Natural killer cell treated with Interleukin-12 subunit alpha and Interleukin-12 subunit beta and Interleukin-15 and Interleukin-18, amount 100 ng/mL, for 72 hours (primary cell): ENCODE measurements around the gene RIMKLB. TPM values are rescaled to one million over a fixed set of nuclear protein-coding genes. Genes with fewer than 3 reads are reported as not detected.

ENCODE experiments used
- ATAC-seq, 2 donors: fragments of 150-1000 bp; cut with Tn5 transposase in 1 of 2; sonication (Bioruptor Pico), chemical (Tn5 transposase) in 1 of 2; 2 replicates each; pipeline ENCODE4 v1.10.0; 2021
- DNase-seq: peaks from one replicate; pipeline ENCODE4 v3.0.0; 2022; ENCODE audit warnings: low spot score
- H3K27ac Mint-ChIP-seq, 2 donors: 1 replicate in 1 of 2; 2 replicates in 1 of 2; pipeline ENCODE4 v1.8.0; 2022; ENCODE audit warnings: mixed read lengths in 2 of 2, mild to moderate bottlenecking in 1 of 2, moderate library complexity in 1 of 2
- H3K27me3 Mint-ChIP-seq, 2 donors: 1 replicate in 1 of 2; 2 replicates in 1 of 2; pipeline ENCODE4 v1.8.0; 2022; ENCODE audit warnings: mixed read lengths in 2 of 2
- H3K36me3 Mint-ChIP-seq: one replicate; pipeline ENCODE4 v1.8.0; 2022; ENCODE audit warnings: mixed read lengths
- H3K4me1 Mint-ChIP-seq, 2 donors: 1 replicate in 1 of 2; 2 replicates in 1 of 2; pipeline ENCODE4 v1.8.0; 2022; ENCODE audit warnings: low read depth in 2 of 2, mixed read lengths in 2 of 2, mild to moderate bottlenecking in 1 of 2
- H3K4me3 Mint-ChIP-seq: one replicate; pipeline ENCODE4 v1.8.0; 2022; ENCODE audit warnings: mixed read lengths
- H3K9me3 Mint-ChIP-seq: 2 replicates; pipeline ENCODE4 v1.8.0; 2022; ENCODE audit warnings: mixed read lengths
- total RNA-seq, 2 donors: library from RNA; stranded (reverse); gene quantifications; one replicate each; pipeline ENCODE4 v1.2.3, GENCODE V29; 2022

RIMKLB gene
- total RNA-seq, 2 donors from 2014 or later: 2.3 to 5.5 TPM

DNA sequence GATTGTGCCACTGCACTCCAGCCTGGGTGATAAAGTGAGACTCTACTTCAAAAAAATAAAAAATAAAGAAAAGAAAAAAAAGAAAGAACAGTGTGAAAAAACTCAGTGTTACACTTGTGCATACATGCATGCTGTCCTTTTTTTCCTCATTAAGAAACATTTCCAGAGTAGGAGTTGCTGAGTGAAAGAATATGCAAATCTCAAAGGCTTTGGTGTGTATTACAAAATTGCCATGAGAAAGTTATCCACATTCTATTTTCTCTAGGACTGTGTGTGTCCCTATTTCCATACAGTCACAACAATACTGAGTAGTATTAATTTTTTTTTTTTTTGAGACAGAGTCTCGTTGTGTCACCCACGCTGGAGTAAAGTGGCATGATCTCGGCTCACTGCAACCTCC lies 123.8 kb downstream of the RIMKLB start:
- DNase-seq (no peak), ATAC-seq (no peak)
- Mint-ChIP-seq H3K36me3 (no peaks in the 10 kb centered on the region), H3K27me3 (peaks cover 10 to 32% of the 10 kb centered on the region in 2 donors), H3K4me1 (no peaks in the 10 kb centered on the region), H3K9me3 (no peaks in the 10 kb centered on the region), H3K4me3 (no peak overlapping the region), H3K27ac (no peak overlapping the region)

DNA sequence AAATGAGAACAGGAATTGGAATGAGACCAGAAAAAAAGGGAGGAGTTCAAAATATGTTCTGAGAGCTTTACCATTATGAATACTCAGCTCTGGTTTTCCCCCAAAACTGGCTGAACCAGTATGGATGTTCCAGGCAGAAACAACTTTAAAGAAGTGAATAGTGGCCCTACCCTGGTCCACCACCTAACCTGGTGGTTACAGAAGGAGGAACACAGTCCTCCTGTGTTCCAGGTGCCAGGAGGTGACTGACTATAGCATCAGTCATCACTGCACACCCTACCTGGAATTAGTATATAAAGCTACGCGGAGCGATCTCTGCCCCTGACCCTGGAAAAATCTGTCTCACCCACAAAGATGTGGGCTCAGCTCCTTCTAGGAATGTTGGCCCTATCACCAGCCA lies 124.5 kb downstream of the RIMKLB start, which contains the start of gene A2ML1:
Gene A2ML1 (plus strand): TSS at position 324 of the 400 bp plus-strand sequence. CDS start 31 bp downstream, at position 355.
- no peak within 1 kb of the TSS for H3K4me3 Mint-ChIP-seq
- DNase-seq (no peak), ATAC-seq (no peak)
- H3K27me3 Mint-ChIP-seq: peaks cover 14 to 39% of the 10 kb centered on the region in 2 donors
- H3K9me3 Mint-ChIP-seq: no peaks in the 10 kb centered on the region
- no peak within 1 kb of the TSS for H3K27ac Mint-ChIP-seq
- no peaks in the 10 kb centered on the region for H3K36me3 Mint-ChIP-seq
- no peaks in the 10 kb centered on the region for H3K4me1 Mint-ChIP-seq

DNA sequence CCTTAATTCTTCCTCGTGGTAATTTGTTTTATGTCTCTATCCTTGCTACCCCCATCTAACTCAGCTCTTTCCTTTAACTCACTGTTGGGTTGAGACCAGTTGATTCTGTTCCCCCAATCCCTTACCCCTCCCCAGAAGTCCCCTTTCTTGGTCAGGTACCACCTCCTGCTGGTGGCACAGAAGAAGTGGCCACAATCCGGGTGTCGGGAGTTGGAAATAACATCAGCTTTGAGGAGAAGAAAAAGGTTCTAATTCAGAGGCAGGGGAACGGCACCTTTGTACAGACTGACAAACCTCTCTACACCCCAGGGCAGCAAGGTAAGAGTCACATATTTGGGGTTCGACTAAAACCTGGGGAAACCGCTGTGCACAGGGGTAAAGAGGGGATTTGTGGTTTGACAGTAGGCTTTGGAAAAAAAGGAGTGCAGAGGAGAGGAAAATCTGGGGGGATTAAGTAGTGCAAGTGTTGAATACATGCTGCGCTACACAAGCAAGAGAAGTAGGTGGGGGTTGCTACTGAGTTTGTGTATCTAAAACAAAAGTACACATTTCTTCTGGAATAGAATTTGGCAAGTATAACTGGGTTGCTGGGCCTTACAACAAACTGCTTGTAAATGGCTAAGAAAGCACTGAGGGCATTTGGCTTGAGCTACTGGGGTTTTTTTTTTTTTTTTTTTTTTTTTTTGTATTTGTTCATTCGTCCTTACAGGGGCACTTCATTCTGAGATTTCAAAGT lies 125.9 kb downstream of the RIMKLB start:
- Mint-ChIP-seq H3K27ac (no peak overlapping the region), H3K27me3 (peaks cover 17 to 45% of the 10 kb centered on the region in 2 donors), H3K4me1 (no peaks in the 10 kb centered on the region), H3K36me3 (no peaks in the 10 kb centered on the region), H3K9me3 (no peaks in the 10 kb centered on the region), H3K4me3 (no peak overlapping the region)
- no peak for ATAC-seq
- no peak for DNase-seq

DNA sequence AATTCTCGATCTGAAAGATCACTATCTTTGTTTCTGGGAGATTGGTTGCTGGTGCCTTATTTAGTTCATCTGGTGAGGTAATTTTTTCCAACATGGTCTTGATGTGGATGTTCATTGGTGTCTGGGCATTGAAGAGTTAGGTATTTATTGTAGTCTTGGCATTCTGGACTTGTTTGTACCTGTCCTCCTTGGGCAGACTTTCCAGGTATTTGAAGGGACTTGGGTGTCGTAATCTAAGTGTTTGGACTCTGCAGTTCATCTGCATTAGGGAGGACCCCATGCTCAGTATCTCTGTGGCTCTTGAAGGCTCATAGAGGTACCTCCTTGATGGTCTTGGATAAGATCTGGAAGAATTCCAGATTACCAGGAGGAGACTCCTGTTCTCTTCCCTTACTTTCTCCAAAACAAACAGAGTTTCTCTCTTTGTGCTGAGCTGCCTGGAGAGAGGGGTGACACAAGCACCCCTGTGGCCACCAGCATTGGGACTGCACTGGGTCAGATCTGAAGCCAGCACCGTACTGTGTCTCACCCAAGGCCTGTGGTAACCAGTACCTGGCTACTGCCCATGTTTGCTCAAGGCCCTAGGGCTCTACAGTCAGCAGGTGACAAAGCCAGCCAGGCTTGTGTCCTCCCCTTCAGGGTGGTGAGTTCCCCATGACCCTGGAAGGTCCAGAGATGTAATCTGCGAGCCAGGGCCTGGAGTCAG lies 129.9 kb downstream of the RIMKLB start:
- DNase-seq (no peak), ATAC-seq (no peak)
- Mint-ChIP-seq H3K4me1 (no peaks in the 10 kb centered on the region), H3K36me3 (no peaks in the 10 kb centered on the region), H3K4me3 (no peak overlapping the region), H3K27me3 (peaks cover 20 to 50% of the 10 kb centered on the region in 2 donors), H3K27ac (no peak overlapping the region), H3K9me3 (no peaks in the 10 kb centered on the region)

DNA sequence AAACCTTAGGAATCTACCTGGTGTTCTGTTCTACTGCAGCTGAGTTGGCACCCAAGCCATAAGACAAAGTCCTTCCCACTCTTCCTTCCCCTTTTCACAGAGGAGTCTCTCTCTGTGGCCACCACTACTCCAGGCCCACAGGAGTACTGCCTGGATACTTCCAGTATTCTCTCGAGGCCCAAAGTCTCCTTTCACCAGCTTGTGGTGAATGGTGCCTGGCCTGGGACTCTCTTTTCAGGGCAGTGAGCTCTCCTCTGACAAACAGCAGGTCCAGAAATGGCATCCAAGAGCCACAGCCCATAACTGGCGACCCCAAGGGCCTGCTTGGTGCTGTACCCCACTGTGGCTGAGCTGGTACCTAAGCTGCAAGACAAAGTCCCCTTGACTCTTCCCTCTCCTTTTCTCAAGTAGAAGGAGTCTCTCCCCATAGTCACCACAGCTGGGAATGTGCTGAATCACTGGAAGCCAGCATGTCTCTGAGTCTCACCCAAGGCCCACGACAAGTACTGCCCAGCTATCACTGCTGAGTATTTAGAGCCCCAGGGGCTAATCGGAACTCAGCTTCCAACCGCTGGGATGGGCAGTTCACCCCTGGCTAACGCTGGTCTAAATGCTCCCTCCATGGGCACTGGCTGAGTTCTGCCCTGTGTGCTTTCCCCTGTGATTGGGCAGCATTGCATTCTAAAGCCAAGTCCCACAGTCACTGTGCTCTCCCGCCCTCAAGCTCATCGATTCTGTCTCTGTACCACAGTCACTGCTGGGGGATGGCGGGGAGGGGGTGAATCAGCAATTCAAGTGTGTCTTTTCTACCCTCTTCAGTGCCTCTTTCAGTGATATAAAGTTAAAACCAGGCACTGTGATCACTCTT lies 130.7 kb downstream of the RIMKLB start:
- no peaks in the 10 kb centered on the region for H3K9me3 Mint-ChIP-seq
- H3K27me3 Mint-ChIP-seq: peaks cover 18 to 43% of the 10 kb centered on the region in 2 donors
- no peak overlapping the region for H3K27ac Mint-ChIP-seq
- no peaks in the 10 kb centered on the region for H3K4me1 Mint-ChIP-seq
- no peaks in the 10 kb centered on the region for H3K36me3 Mint-ChIP-seq
- DNase-seq (no peak), ATAC-seq (no peak)
- H3K4me3 Mint-ChIP-seq: no peak overlapping the region

DNA sequence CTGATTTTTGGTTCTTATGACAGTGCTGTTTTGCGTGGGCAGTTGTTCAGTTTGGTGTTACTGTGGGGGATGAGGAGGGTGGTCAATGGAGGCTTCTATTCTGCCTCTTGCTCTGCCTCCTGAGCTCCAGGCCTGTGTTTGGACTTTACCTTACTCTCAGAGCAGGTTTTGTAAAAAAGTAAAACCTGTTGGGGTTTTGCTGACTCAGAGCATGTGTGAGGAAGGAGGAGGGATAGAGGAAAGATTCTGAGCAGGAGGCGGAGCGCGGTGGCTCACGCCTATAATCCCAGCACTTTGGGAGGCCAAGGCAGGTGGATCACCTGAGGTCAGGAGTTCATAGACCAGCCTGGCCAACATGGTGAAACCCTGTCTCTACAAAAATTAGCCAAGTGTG lies 131.3 kb downstream of the RIMKLB start:
- Mint-ChIP-seq H3K27me3 (peaks cover 13 to 36% of the 10 kb centered on the region in 2 donors), H3K4me3 (no peak overlapping the region), H3K9me3 (no peaks in the 10 kb centered on the region), H3K4me1 (no peaks in the 10 kb centered on the region), H3K36me3 (no peaks in the 10 kb centered on the region), H3K27ac (no peak overlapping the region)
- DNase-seq: no peak
- ATAC-seq: no peak

DNA sequence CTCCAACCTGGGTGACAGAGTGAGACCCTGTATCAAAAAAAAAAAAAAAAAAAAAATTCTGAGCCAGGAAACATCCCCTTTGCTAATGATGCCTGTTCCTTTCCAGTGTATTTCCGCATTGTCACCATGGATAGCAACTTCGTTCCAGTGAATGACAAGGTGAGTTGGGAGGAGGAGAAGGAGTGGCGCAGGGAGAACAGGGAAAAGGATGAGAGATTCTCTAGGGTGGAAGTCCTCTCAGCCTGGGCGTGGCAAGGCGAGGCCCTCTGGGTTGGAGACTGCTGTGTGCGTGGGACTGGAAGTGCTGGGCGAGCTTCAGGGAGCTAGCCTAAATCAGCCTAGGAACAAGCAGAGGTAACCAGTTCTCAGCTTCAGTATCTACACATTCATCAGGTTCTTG lies 131.8 kb downstream of the RIMKLB start:
- DNase-seq (no peak), ATAC-seq (no peak)
- H3K27ac Mint-ChIP-seq: no peak overlapping the region
- H3K27me3 Mint-ChIP-seq: peaks cover 12 to 33% of the 10 kb centered on the region in 2 donors
- no peak overlapping the region for H3K4me3 Mint-ChIP-seq
- no peaks in the 10 kb centered on the region for H3K36me3 Mint-ChIP-seq
- H3K9me3 Mint-ChIP-seq: no peaks in the 10 kb centered on the region
- no peaks in the 10 kb centered on the region for H3K4me1 Mint-ChIP-seq

DNA sequence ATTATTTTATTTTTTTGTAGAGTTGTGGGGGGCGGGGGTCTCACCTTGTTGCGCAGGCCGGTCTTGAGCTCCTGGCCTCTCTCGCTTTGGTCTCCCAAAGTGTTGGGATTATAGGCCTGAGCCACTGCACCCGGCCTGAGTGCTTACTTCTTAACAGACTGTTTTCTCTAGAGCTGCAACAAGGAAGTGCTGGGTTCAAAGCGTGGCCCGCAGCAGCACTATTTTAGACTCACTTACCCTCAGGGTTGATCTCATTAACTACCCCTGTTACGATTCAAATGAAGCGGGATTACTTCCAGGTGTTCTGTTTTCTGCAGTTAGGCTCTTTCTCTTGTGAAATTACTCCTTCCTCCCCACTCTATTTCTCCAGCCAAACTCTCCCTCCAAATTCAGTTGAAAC lies 133.3 kb downstream of the RIMKLB start:
- Mint-ChIP-seq H3K4me3 (no peak overlapping the region), H3K36me3 (no peaks in the 10 kb centered on the region), H3K9me3 (no peaks in the 10 kb centered on the region), H3K4me1 (no peaks in the 10 kb centered on the region), H3K27me3 (peaks cover 16 to 28% of the 10 kb centered on the region in 2 donors), H3K27ac (no peak overlapping the region)
- ATAC-seq (no peak), DNase-seq (no peak)

DNA sequence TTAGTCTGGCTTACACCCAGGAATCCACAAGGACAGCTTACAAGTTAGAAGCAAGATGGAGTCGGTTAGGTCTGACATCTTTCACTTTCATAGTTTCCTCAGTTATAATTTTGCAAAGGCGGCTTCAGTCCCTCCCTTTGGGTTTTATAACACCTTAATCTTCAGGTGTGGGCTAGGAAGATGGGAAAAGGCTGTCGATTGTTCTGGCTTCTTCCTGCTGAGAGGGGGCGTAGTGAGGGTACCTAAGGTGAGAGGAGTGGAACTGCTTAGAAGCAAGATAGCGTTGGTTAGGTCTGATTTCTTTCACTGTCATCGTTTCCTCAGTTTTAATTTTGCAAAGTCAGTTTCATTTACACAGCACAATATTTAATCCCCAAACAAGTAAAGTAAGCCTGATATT lies 134.7 kb downstream of the RIMKLB start:
- no peak overlapping the region for H3K27ac Mint-ChIP-seq
- H3K4me3 Mint-ChIP-seq: no peak overlapping the region
- no peaks in the 10 kb centered on the region for H3K9me3 Mint-ChIP-seq
- peaks cover 16 to 18% of the 10 kb centered on the region in 2 donors for H3K27me3 Mint-ChIP-seq
- no peaks in the 10 kb centered on the region for H3K4me1 Mint-ChIP-seq
- no peaks in the 10 kb centered on the region for H3K36me3 Mint-ChIP-seq
- no peak for ATAC-seq
- DNase-seq: no peak

Other genes starting within 250 kb of the RIMKLB start
- not detected for gene CLEC6A, start 242.0 kb upstream of the RIMKLB start, total RNA-seq
- gene CLEC4D, start 184.5 kb upstream of the RIMKLB start, total RNA-seq: not detected
- gene CLEC4E, start 157.1 kb upstream of the RIMKLB start, total RNA-seq: not detected
- gene AICDA, start 85.1 kb upstream of the RIMKLB start, total RNA-seq: under 1 TPM in 1 of 2 donors, not detected in 1; 0.67 TPM
- gene MFAP5, start 35.2 kb upstream of the RIMKLB start, total RNA-seq: not detected
- gene A2ML1, start 124.6 kb downstream of the RIMKLB start, total RNA-seq: not detected
- gene PHC1, start 216.5 kb downstream of the RIMKLB start, total RNA-seq: 10 to 100 TPM in 1 of 2 donors, 1 to 10 TPM in 1; 8.4 to 15.9 TPM